Suprapubic skin (tissue), 3 donors: ENCODE measurements around the gene ANXA3.

ENCODE experiments used
- CTCF ChIP-seq, 2 donors: fragments of 200-600 bp in 1 of 2; fragments of 450-650 bp in 1 of 2; sonication (generic) in 1 of 2; IDR thresholded peaks; one replicate each; pipeline ENCODE4 v1.5.1; 2016 to 2019; ENCODE audit warnings: antibody characterized with exemption in 2 of 2, mild to moderate bottlenecking in 1 of 2, moderate library complexity in 1 of 2
- POLR2A ChIP-seq, 2 donors: fragments of 450-650 bp; IDR thresholded peaks; one replicate each; pipeline ENCODE4 v1.6.1; 2017; ENCODE audit warnings: antibody characterized with exemption in 2 of 2, mild to moderate bottlenecking in 2 of 2, moderate library complexity in 2 of 2

- TF ChIP-seq CTCF (IDR thresholded peaks at IDR 0.05), result no peak
- no peak for TF ChIP-seq POLR2A (IDR thresholded peaks at IDR 0.05)
Observed at GRCh38 chr4:78578674-78579425, 27.3 kb downstream of the ANXA3 start.
